Breast epithelium (tissue), 4 donors: Measurements from ENCODE around the gene CEP295NL. TPM values are rescaled to one million over a fixed set of nuclear protein-coding genes. Genes with fewer than 3 reads are reported as not detected.

Source experiments
- DNase-seq, 2 donors: peaks; one replicate each; pipeline ENCODE4 v3.0.0-alpha.2; 2019; ENCODE audit warnings: low spot score in 2 of 2
- H3K27ac ChIP-seq, 2 donors: fragments of 200-600 bp; sonication (generic) in 1 of 2; one replicate each; pipeline ENCODE4 v1.5.1; 2016 to 2019; ENCODE audit warnings: mild to moderate bottlenecking in 1 of 2
- H3K27me3 ChIP-seq, 2 donors: fragments of 200-600 bp; sonication (generic) in 1 of 2; one replicate each; pipeline versions ENCODE4 v1.5.1 to v1.6.0; 2017 to 2019; ENCODE audit warnings: control low read depth in 1 of 2, mild to moderate bottlenecking in 1 of 2
- H3K36me3 ChIP-seq: fragments of 200-600 bp; one replicate; pipeline ENCODE4 v1.5.1; 2019
- H3K4me1 ChIP-seq, 2 donors: fragments of 200-600 bp; sonication (generic); one replicate each; pipeline ENCODE4 v1.5.1; 2016 to 2019; ENCODE audit warnings: control low read depth in 1 of 2
- H3K4me3 ChIP-seq, 3 donors: fragments of 200-600 bp; sonication (generic); 1 replicate in 2 of 3; 2 replicates in 1 of 3; pipeline ENCODE4 v1.5.1; 2016 to 2019; ENCODE audit warnings: mild to moderate bottlenecking in 3 of 3, moderate library complexity in 2 of 3
- H3K9me3 ChIP-seq, 2 donors: fragments of 200-600 bp; sonication (generic) in 1 of 2; one replicate each; pipeline ENCODE4 v1.5.1; 2016 to 2019; ENCODE audit warnings: control low read depth in 1 of 2
- CTCF ChIP-seq, 3 donors: fragments of 450-650 bp; IDR thresholded peaks; one replicate each; pipeline ENCODE4 v1.5.1; 2016 to 2017; ENCODE audit warnings: antibody characterized with exemption in 3 of 3, mild to moderate bottlenecking in 3 of 3, moderate library complexity in 3 of 3
- POLR2A ChIP-seq: fragments of 450-650 bp; IDR thresholded peaks from one replicate; pipeline ENCODE4 v1.6.1; 2016; ENCODE audit warnings: antibody characterized with exemption, mild to moderate bottlenecking, moderate library complexity
- POLR2AphosphoS5 ChIP-seq, 3 donors: sonication (generic); formaldehyde crosslinking; IDR thresholded peaks; one replicate each; pipeline ENCODE4 v1.6.1; 2017; ENCODE audit warnings: antibody characterized with exemption in 3 of 3
- intact Hi-C: fragments of 100-400 bp; cut with DNase I; formaldehyde crosslinking; loops from one replicate; pipeline ENCODE4 v1.15.1; 2023; ENCODE audit warnings: low total_unique reads
- total RNA-seq, 3 donors: library from RNA; depleted of rRNA; stranded (reverse); fragments of >200 nt; gene quantifications; one replicate each; pipeline ENCODE4 v1.1.0, GENCODE V29; 2016

CEP295NL gene
- total RNA-seq, 3 donors from 2014 or later, result 1.8 to 7.2 (median 2.6) TPM

DNA sequence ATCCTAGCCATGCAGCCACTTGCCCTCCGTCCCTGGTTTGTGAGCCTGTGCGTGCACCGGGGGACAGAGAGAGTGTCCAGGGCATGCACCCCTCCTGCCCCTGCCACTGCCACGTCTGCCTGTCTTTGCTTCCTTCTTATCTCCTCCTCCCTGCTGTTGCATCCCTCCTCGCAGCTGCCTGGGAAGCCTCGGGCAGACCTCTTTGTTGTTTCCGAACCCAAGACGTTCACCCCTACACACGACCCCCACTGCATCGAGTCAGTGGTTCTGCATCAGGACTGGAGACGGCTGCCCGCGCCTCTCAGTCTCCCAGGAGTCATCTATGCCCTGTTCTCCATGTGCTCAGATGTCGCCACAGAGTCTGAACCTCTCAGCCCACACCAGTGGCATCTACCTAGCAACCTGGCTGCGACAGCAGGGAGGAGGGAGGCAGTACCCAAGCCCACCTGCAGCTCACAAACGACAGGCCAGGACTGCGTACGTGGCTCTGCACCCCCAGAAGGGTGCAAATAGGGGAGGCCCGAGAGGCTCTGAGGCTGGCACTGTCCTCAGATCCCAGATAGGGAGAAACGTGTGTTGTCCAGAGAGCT, 17.0 kb upstream of the CEP295NL start:
- intact Hi-C loops, result no loop called here
- Histone ChIP-seq H3K27me3 (no peaks in the 10 kb centered on the region), H3K36me3 (no peaks in the 10 kb centered on the region), H3K27ac (peak overlapping the region; percentile 87 to 97), H3K4me1 (peaks cover 6 to 11% of the 10 kb centered on the region in 2 donors), H3K4me3 (peak overlapping the region in 1 of 3 donors; percentile 30), H3K9me3 (no peaks in the 10 kb centered on the region)
- DNase-seq, result no peak
- no peak for TF ChIP-seq POLR2A
- no peak for TF ChIP-seq CTCF (IDR thresholded peaks at IDR 0.05)
- TF ChIP-seq POLR2AphosphoS5 (IDR thresholded peaks at IDR 0.05), result no peak

- Histone ChIP-seq H3K9me3 (no peaks in the 10 kb centered on the region), H3K27me3 (no peaks in the 10 kb centered on the region), H3K4me3 (peak overlapping the region in 1 of 3 donors; percentile 4), H3K27ac (peak overlapping the region; percentile 21 to 69), H3K4me1 (peaks cover 6 to 11% of the 10 kb centered on the region in 2 donors), H3K36me3 (no peaks in the 10 kb centered on the region)
- intact Hi-C loops, result no loop called here
- TF ChIP-seq POLR2AphosphoS5 (IDR thresholded peaks at IDR 0.05) (no peak), CTCF (IDR thresholded peaks at IDR 0.05) (no peak), POLR2A (no peak)
- no peak for DNase-seq
These were observed 16.0 kb upstream of the CEP295NL start for GRCh38 chr17:78918979-78919378.

DNA sequence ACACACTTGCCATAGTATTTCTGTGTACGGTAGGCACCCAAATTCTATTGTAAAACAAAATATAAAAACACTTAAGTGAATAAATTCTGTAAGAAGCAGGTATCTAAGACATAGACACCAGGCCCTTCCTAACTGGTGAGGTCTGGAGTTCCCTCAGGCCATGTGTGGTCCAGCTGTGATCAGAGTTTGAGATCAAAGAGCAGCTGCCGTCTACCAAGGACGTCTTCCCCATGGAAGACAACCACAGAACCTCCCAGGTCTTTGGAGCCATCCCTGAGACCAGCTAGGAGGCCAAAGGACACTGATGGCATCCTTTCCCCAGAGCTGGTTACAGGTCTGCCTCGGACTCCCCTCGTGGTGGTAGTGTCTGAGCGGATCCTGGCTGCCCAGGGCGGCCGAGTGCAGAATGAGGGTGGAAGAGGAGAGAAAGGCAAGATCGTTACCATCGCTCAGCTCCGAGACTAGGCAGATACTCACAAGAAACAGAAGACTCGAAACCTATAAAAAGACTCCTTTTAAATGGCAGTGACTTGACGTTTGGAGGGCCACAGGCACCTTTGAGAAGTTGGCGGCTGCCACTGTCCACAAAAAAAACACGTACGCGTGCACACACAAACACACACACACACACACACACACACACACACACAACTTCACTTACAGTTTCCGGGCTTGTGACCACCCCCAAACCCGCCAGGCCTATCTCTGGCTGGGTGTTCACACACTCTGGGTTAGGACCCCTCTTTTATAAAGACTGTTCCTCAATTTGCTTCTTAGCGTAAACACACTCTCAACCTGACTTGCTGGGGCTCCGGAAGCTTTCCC, 14.7 kb upstream of the CEP295NL start:
- Histone ChIP-seq H3K4me1 (peaks cover 6 to 7% of the 10 kb centered on the region in 2 donors), H3K9me3 (no peaks in the 10 kb centered on the region), H3K27ac (peak overlapping the region; percentile 36 to 68), H3K36me3 (no peaks in the 10 kb centered on the region), H3K27me3 (no peaks in the 10 kb centered on the region), H3K4me3 (peak overlapping the region in 1 of 3 donors; percentile 20)
- DNase-seq, result no peak
- TF ChIP-seq POLR2AphosphoS5 (IDR thresholded peaks at IDR 0.05) (no peak), POLR2A (no peak), CTCF (IDR thresholded peaks at IDR 0.05) (no peak)
- intact Hi-C loops, result no loop called here

GRCh38 chr17:78915872-78916632, 13.1 kb upstream of the CEP295NL start:
- H3K27ac ChIP-seq, result peak overlapping the region; percentile 54 to 89
- no peaks in the 10 kb centered on the region for H3K36me3 ChIP-seq
- no peaks in the 10 kb centered on the region for H3K9me3 ChIP-seq
- no peak for TF ChIP-seq POLR2AphosphoS5 (IDR thresholded peaks at IDR 0.05)
- no peak for TF ChIP-seq CTCF (IDR thresholded peaks at IDR 0.05)
- TF ChIP-seq POLR2A, result no peak
- intact Hi-C loops, result no loop called here
- H3K4me1 ChIP-seq, result peaks cover 0 to 2% of the 10 kb centered on the region in 2 donors
- no peak for DNase-seq
- no peaks in the 10 kb centered on the region for H3K27me3 ChIP-seq
- peak overlapping the region in 2 of 3 donors; percentile 0 to 6 for H3K4me3 ChIP-seq
